Measurements from ENCODE around the gene AP3B1. TPM values are rescaled to one million over a fixed set of nuclear protein-coding genes. Genes with fewer than 3 reads are reported as not detected.

The AP3B1 gene
- total RNA-seq, 4 donors from 2014 or later, result 52.6 to 74.3 (median 58.9) TPM

- Histone ChIP-seq H3K27me3 (no peaks in the 10 kb centered on the region), H3K4me1 (no peaks in the 10 kb centered on the region), H3K9me3 (no peaks in the 10 kb centered on the region), H3K36me3 (peaks cover 0 to 28% (median 0%) of the 10 kb centered on the region in 3 donors), H3K4me3 (no peak overlapping the region), H3K27ac (no peak overlapping the region)
- no peak for DNase-seq
- no peak for TF ChIP-seq POLR2A (IDR thresholded peaks at IDR 0.05)
- TF ChIP-seq CTCF (IDR thresholded peaks at IDR 0.05), result no peak
Observed at GRCh38 chr5:78103232-78103918, 191.1 kb downstream of the AP3B1 start.

GRCh38 chr5:78102500-78102899 lies 192.0 kb downstream of the AP3B1 start:
- TF ChIP-seq POLR2A (IDR thresholded peaks at IDR 0.05), result no peak
- TF ChIP-seq CTCF (IDR thresholded peaks at IDR 0.05), result no peak
- Histone ChIP-seq H3K4me1 (no peaks in the 10 kb centered on the region), H3K4me3 (no peak overlapping the region), H3K36me3 (peaks cover 0 to 31% (median 0%) of the 10 kb centered on the region in 3 donors), H3K27me3 (no peaks in the 10 kb centered on the region), H3K27ac (no peak overlapping the region), H3K9me3 (no peaks in the 10 kb centered on the region)
- no peak for DNase-seq

- Histone ChIP-seq H3K27ac (no peak overlapping the region), H3K4me1 (no peaks in the 10 kb centered on the region), H3K9me3 (no peaks in the 10 kb centered on the region), H3K4me3 (no peak overlapping the region), H3K36me3 (peaks cover 0 to 25% (median 0%) of the 10 kb centered on the region in 3 donors), H3K27me3 (no peaks in the 10 kb centered on the region)
- no peak for TF ChIP-seq CTCF (IDR thresholded peaks at IDR 0.05)
- TF ChIP-seq POLR2A (IDR thresholded peaks at IDR 0.05), result no peak
- no peak for DNase-seq
Observed at GRCh38 chr5:78095125-78095524, 199.4 kb downstream of the AP3B1 start.

GRCh38 chr5:78090002-78090401 lies 204.5 kb downstream of the AP3B1 start:
- Histone ChIP-seq H3K4me1 (no peaks in the 10 kb centered on the region), H3K27ac (no peak overlapping the region), H3K36me3 (peaks cover 0 to 24% (median 0%) of the 10 kb centered on the region in 3 donors), H3K4me3 (no peak overlapping the region), H3K9me3 (no peaks in the 10 kb centered on the region), H3K27me3 (no peaks in the 10 kb centered on the region)
- TF ChIP-seq POLR2A (IDR thresholded peaks at IDR 0.05), result no peak
- TF ChIP-seq CTCF (IDR thresholded peaks at IDR 0.05), result no peak
- no peak for DNase-seq

- Histone ChIP-seq H3K4me3 (no peak overlapping the region), H3K36me3 (no peaks in the 10 kb centered on the region), H3K9me3 (no peaks in the 10 kb centered on the region), H3K4me1 (no peaks in the 10 kb centered on the region), H3K27ac (no peak overlapping the region), H3K27me3 (no peaks in the 10 kb centered on the region)
- no peak for TF ChIP-seq CTCF (IDR thresholded peaks at IDR 0.05)
- no peak for TF ChIP-seq POLR2A (IDR thresholded peaks at IDR 0.05)
- no peak for DNase-seq
Observed at GRCh38 chr5:78078858-78079257, 215.6 kb downstream of the AP3B1 start.

All from Peyer's patch (tissue), 4 donors.